SU-DHL-6 (cell line): ENCODE results near the gene ZNF878.

Experiments used
- EZH2phosphoT487 ChIP-seq: fragments of 200-600 bp; sonication (generic), shearing (Covaris generic); conservative IDR thresholded peaks from 2 replicates; pipeline ENCODE4 v1.6.1; 2018; ENCODE audit warnings: mild to moderate bottlenecking, antibody characterized with exemption, low read length, moderate library complexity, mixed read lengths
- TF ChIP-seq, protein P1 (sequence below): fragments of 200-600 bp; sonication (generic); IDR thresholded peaks from one replicate; pipeline ENCODE4 v1.5.1; 2017; ENCODE audit warnings: antibody characterized with exemption, mild to moderate bottlenecking, low read length, moderate library complexity; ENCODE audit not compliant: insufficient read depth, poor library complexity, severe bottlenecking

DNA sequence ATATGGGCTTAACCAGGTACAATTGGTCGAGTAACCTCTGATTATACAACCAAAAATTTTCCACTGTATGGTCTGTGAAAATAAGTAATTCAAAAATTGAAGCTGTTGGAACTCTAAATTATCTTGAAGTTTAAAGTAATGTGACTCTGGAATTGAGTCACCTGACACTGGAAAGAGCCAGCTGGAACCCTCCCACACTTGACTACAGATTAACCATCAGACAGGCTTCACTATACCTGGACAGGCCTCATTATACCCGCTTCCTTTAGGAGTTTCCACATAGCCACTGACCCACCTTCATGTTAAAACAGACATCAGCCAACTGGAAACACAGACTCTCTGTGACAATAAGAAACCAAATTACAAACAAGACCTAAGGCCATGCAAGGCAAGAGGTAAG lies 18.6 kb downstream of the ZNF878 start:
- TF ChIP-seq, protein P1, sequence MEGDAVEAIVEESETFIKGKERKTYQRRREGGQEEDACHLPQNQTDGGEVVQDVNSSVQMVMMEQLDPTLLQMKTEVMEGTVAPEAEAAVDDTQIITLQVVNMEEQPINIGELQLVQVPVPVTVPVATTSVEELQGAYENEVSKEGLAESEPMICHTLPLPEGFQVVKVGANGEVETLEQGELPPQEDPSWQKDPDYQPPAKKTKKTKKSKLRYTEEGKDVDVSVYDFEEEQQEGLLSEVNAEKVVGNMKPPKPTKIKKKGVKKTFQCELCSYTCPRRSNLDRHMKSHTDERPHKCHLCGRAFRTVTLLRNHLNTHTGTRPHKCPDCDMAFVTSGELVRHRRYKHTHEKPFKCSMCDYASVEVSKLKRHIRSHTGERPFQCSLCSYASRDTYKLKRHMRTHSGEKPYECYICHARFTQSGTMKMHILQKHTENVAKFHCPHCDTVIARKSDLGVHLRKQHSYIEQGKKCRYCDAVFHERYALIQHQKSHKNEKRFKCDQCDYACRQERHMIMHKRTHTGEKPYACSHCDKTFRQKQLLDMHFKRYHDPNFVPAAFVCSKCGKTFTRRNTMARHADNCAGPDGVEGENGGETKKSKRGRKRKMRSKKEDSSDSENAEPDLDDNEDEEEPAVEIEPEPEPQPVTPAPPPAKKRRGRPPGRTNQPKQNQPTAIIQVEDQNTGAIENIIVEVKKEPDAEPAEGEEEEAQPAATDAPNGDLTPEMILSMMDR = no peak
- TF ChIP-seq EZH2phosphoT487 = no peak
